Stimulated activated CD8-positive, alpha-beta memory T cell treated with anti-CD3 and anti-CD28 coated beads, Interleukin-2, amount 100 ng/mL, for 48 hours (primary cell): ENCODE data around the gene ITGA3.
A peak's percentile ranks its signal among the peaks of the same experiment; 100 is the strongest.

Experiments used
- DNase-seq, 2 donors: peaks; one replicate each; pipeline ENCODE4 v3.0.0-alpha.2; 2020; ENCODE audit warnings: low read depth in 2 of 2

Gene ITGA3

DNA sequence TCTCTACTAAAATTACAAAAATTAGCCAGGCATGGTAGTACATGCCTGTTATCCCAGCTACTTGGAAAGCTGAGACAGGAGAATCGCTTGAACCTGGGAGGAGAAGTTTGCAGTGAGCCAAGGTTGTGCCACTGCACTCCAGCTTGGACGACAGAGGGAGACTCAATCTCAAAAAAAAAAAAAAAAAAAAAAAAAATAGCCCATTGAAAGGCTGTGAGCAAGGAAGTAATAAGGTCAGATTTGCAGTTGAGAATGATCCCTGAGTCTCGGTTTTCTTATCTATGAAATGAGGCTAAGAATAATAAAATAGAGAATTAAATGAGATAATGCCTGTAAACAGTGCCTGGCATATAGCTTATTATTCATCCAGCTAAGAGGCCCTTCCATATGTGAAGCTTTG is 37.9 kb downstream of the ITGA3 start:
- DNase-seq, result no peak

DNA sequence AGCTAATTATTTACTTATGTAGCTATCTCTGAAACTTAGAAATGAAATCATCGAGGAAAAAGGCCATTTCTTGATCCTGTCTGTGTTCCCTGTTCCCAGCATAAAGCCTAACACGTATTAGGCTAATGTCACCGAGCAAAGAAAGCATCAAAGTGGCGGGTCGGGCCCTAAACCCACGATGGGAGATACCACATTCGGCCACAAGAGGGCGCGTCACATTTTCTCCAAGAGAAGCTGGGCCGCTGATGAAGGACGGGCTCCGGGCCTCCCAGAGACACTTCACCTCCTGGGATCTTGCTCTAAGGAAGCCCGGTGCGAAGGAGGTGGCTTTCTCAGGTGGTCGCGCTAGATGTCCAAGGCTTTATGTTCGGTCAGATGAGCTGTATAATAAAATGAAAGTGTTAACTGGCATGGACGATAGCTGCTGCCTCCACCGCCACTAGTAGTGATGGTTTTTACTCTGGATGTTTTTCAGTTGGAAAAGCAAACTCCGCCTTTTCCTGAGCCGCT is 38.4 kb downstream of the ITGA3 start:
- DNase-seq, result peak; percentile 82 to 89

GRCh38 chr17:50094753-50095619 is 39.1 kb downstream of the ITGA3 start, which contains the start of gene PDK2:
Gene PDK2, plus strand, starts transcription at chr17:50095351. Its CDS starts 85 bp downstream, at chr17:50095436.
- DNase-seq, result peak; percentile 90 to 92

- no peak for DNase-seq
These were observed 39.7 kb downstream of the ITGA3 start for GRCh38 chr17:50095626-50096037.

- no peak for DNase-seq
These were observed 40.2 kb downstream of the ITGA3 start for GRCh38 chr17:50096092-50096491.

- DNase-seq, result no peak
These were observed 40.8 kb downstream of the ITGA3 start for GRCh38 chr17:50096758-50097157.

DNA sequence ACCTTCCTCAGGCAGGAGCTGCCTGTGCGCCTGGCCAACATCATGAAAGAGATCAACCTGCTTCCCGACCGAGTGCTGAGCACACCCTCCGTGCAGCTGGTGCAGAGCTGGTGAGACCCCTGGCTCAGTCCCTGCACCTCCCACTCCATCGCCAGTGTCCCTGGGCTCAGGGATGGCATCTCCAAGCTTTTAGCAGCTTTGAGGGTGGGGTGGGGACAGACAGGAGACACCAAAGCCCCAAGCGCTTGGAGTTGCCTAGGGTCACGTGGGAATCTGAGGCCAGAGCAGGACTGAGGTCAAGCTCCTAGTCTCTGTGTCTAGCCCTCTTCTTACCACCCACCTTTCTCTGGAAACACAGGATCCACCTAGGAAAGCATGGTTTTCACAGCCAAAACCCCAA is 41.5 kb downstream of the ITGA3 start:
- DNase-seq, result no peak

DNA sequence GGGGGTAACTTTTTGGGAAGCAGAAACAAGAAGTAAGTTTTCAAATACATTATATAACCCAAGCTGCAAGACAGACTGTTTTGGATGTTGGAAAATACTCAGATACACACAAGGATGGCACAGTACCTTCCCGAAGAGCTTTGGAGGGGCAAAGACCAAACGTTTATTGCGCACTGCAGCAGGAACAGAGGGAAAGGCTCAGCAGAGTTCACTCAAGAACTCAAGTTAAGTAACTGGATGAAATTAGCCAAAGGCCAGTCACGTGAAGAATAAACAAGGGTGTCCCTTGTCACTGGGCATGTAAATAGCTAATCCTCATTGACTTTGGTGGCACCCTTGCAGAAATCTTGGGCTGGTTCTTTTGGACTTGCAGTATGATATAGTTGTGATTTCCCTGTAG is 42.0 kb downstream of the ITGA3 start:
- no peak for DNase-seq

DNA sequence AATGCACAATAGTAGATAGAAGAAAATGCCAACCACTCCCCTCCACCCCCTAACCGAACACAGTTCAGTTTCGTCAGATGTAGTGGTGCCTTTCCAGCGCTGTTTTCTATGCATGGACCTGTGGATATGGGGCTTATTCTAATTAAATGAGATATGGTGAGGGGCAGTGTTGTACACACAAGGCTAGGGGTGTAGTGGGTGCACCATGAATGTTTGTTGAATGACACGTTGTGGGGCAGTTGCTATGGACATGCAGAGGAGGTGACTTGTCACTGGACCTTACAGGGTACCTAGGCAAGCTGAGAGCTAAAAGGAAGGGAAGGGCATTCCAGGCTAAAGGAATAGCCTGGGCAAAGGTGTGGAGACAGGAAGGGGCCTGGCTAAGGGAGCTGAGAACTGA is 42.7 kb downstream of the ITGA3 start:
- no peak for DNase-seq

- no peak for DNase-seq
These were observed 43.1 kb downstream of the ITGA3 start for GRCh38 chr17:50099003-50099402.

GRCh38 chr17:50100480-50100883 is 44.6 kb downstream of the ITGA3 start:
- DNase-seq, result no peak

DNA sequence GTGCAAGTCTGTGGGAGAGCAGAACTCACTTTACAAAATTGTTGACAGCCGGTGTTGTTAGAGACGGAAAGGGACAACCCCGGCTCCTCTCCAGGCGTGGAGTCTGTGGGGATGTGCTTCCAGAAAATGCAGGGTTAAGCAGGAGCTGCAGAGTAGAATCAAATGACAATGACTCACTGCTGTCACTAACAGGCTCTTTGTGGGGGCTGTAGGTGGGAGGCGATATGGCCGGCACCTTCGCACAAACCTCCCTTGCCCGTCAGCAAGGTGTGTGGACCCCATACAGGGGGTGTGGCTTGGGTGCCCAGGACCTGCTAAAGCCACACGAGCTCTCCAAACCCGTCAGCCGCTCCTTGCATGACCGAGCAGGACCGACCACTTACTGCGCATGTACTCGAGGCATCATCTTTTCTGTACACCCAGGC is 45.0 kb downstream of the ITGA3 start:
- no peak for DNase-seq

- no peak for DNase-seq
These were observed 45.6 kb downstream of the ITGA3 start for GRCh38 chr17:50101346-50102163.

DNA sequence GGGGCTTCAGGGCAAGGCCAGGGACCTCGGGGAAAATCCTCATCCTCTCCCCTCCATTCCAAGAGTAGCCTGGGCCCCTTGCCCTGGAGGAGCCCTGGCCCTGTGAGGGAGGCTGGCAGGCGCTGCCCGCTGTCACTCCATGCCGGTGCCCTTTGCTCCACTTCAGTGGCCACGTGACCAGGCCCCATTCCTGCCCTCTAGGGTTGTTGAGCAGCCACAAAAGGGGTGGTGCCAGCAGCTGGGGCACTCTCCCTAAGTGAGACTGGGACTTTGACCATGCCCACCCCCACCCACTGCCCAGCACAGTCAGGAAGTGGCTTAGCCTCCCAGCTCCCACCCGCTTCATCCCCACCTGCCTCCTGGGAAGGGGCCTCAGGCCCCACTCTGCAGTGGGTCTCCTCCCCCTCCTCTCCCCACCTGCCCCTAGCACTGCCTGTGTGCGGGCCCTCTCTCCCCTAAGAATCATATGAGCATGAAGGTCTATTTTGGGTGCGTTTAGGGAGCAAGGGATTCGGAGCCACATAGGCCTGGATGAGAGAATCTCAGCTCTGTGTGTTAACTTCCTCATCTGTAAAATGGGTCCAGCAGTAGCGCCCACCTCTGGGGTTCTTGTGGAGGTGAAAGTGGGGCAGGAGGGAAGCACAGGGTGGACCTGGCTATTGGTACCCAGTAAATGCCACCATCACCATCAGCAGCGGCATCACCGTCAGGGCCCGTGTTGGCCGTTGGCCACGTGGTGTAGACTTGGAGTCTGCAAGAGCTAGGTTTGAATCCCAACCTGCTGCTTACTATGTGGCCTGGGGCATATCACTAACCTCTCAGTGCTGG is 46.5 kb downstream of the ITGA3 start:
- DNase-seq, result no peak

GRCh38 chr17:50103252-50103651 is 47.3 kb downstream of the ITGA3 start:
- no peak for DNase-seq

DNA sequence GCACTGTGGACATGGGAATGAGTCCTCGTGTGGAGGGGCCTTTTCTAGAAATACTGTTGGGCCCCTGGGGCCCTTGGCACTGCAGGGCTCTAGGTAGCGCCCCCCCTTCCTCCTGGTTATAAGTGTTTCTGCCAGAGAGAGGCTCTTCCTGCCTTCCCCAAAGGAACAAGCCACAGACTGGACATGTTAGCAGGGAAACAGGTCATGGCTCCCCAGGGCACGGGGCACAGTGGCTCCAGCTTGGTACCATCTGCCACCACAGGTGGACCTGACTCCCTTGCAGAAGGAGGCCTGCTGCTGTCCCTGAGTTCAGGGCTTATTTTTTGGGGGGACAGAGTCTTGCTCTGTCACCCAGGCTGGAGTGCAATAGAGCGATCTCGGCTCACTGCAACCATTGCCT is 48.0 kb downstream of the ITGA3 start:
- no peak for DNase-seq

- DNase-seq, result no peak
These were observed 49.9 kb downstream of the ITGA3 start for GRCh38 chr17:50105811-50106210.

DNA sequence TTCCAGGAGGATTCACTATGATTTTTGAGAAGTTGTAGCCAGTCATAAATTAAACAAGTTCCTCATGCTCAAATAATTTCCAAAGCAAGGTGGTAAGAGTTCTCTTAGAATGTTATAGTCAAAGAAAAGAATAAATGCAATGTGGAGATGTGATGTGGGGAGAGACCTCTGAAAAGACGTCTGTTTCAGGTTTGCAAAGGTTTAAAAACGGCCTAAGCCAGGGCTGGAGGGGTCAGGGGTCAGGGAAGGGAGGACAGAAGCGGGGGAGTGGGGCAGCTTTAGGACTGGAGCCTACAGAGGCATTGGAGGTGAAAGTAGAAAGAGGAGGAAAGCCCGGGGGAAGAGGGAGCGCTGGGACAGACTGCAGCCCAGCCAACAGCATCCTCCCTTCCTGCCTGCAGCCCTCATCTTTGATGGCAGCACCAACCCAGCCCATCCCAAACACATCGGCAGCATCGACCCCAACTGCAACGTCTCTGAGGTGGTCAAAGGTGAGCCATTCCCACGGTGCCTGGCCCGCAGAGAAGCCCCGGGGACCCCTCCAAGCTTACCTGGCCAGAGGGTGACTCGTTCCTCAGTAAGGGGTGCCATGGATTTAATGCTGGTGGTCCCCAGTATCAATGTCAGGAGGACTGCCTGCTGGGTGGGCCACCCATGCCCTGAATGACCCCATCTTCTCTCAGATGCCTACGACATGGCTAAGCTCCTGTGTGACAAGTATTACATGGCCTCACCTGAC is 50.7 kb downstream of the ITGA3 start:
- no peak for DNase-seq

DNA sequence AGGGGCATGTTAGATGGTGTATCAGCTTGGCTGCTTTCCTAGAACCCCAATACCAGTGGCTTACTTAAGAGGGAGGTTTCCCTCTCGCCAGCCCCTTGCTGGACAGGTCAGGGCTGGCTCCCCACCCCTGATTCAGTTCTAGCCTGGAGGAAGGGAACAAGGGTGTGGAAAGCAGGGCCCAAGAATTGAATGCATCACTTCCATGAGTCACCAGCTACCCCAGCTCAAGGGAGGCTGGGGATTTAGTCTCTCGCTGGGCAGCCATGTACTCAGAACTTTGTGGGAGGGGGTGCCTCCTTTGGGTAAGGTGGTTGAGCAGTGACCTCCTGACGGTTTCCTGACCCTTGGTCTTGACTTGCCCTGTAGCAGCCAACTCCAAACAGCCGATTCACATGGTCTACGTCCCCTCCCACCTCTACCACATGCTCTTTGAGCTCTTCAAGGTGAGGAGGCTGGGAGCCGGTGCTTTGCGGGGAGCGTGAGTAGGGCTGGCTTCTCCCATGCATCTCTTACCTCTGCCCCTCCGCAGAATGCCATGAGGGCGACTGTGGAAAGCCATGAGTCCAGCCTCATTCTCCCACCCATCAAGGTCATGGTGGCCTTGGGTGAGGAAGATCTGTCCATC is 52.0 kb downstream of the ITGA3 start:
- no peak for DNase-seq

DNA sequence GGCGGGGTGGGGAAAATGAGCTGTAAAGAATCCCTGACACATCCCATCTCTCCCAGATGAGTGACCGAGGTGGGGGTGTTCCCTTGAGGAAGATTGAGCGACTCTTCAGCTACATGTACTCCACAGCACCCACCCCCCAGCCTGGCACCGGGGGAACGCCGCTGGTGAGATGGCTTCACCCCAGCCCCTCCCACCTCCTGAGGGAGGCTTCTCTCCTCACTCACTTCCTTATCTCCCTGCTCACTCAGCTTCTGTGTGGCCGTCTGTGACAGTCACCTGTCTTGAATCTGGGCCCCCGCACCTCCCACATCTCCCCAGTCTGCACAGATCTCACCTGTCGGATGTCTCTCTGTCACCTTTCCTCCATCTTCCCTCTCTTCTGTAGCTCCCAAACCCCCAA is 52.6 kb downstream of the ITGA3 start:
- no peak for DNase-seq

DNA sequence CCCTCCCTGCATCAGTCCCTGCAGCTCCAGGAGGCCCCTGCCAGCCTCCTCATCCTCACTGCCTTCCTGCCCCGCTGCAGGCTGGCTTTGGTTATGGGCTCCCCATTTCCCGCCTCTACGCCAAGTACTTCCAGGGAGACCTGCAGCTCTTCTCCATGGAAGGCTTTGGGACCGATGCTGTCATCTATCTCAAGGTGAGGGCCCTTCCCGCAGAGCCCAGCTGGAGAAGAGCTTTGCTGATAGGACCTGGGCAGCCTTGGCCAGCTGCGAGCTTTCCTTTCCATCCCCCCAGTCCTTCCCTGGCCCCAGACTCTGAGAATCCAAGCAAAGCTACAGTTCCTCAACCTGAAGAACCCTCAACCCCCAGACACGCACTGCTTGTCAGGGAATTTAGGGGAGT is 53.3 kb downstream of the ITGA3 start:
- no peak for DNase-seq
